ENCODE measurements around the gene GRID2.
"Not testable (repeated sequence)": the region's sequence is repeated elsewhere in the genome, so short reads cannot be mapped to it uniquely, and the experiment has no call there.

Gene GRID2

GRCh38 chr4:93646233-93646930, 1342.6 kb downstream of the GRID2 start:
- no peak overlapping the region for H3K9ac ChIP-seq (ENCODE audit: low read length)
- no peaks in the 10 kb centered on the region; the same call in 1 of the 2 replicates for H3K4me1 ChIP-seq (ENCODE audit: control insufficient read depth, insufficient read depth, low read length)
- H3K36me3 ChIP-seq (ENCODE audit: control insufficient read depth, insufficient read depth, low read length), result no peaks in the 10 kb centered on the region
- no peaks in the 10 kb centered on the region for H3K9me3 ChIP-seq (ENCODE audit: control insufficient read depth, insufficient read depth, low read depth, low read length)
- H3K27me3 ChIP-seq (ENCODE audit: control insufficient read depth, insufficient read depth, low read length), result no peaks in the 10 kb centered on the region
- H3K27ac ChIP-seq (ENCODE audit: low read depth, low read length), result no peak overlapping the region
- no peak overlapping the region for H3K4me3 ChIP-seq (ENCODE audit: low read depth, low read length)

DNA sequence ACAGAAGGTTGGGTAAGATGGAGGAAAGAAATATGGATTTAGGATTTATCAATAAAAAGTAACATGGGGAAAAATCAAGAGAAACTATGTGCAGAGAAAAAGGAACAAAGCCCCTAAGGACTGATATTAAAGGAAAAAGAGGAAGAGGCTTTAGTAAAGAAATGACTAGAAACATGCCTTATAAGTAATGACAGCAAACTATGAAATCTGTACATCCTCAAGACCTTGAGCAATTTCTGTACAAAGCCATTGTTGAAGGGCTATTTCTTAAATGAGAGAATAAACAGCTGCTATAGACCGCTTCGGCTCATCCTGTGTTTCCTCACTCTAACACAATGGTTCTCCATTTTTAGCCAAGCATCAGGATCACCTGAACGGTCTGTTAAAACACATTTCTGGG, 1344.5 kb downstream of the GRID2 start:
- Histone ChIP-seq H3K27ac (ENCODE audit: low read depth, low read length) (no peak overlapping the region), H3K4me3 (ENCODE audit: low read depth, low read length) (no peak overlapping the region), H3K4me1 (ENCODE audit: control insufficient read depth, insufficient read depth, low read length) (no peaks in the 10 kb centered on the region; the same call in 1 of the 2 replicates), H3K36me3 (ENCODE audit: control insufficient read depth, insufficient read depth, low read length) (no peaks in the 10 kb centered on the region), H3K27me3 (ENCODE audit: control insufficient read depth, insufficient read depth, low read length) (no peaks in the 10 kb centered on the region), H3K9me3 (ENCODE audit: control insufficient read depth, insufficient read depth, low read depth, low read length) (no peaks in the 10 kb centered on the region), H3K9ac (ENCODE audit: low read length) (no peak overlapping the region)

- Histone ChIP-seq H3K27ac (ENCODE audit: low read depth, low read length) (no peak overlapping the region), H3K27me3 (ENCODE audit: control insufficient read depth, insufficient read depth, low read length) (no peaks in the 10 kb centered on the region), H3K9me3 (ENCODE audit: control insufficient read depth, insufficient read depth, low read depth, low read length) (no peaks in the 10 kb centered on the region), H3K36me3 (ENCODE audit: control insufficient read depth, insufficient read depth, low read length) (no peaks in the 10 kb centered on the region), H3K4me1 (ENCODE audit: control insufficient read depth, insufficient read depth, low read length) (no peaks in the 10 kb centered on the region; the same call in 1 of the 2 replicates), H3K9ac (ENCODE audit: low read length) (no peak overlapping the region), H3K4me3 (ENCODE audit: low read depth, low read length) (no peak overlapping the region)
Measured at GRCh38 chr4:93649828-93650227, 1346.1 kb downstream of the GRID2 start.

DNA sequence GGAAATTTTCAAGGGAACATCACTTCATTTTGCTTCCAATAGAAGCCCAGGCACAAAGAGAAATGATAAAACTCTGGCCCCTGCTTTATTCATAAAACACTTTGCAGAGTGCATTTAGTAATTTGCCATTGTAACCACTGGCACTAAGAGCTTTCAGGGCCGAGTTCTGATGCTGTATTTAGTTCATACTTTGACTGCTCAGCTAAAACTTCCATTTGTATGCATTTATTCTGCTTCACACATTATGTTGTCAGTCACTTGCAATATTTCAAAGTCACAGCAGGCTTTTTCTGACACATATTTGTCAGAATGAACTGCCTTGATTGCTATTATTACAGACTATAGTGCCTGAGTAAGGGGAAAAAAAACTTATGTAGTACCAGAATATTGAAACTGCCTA, 1350.4 kb downstream of the GRID2 start:
- H3K36me3 ChIP-seq (ENCODE audit: control insufficient read depth, insufficient read depth, low read length), result no peaks in the 10 kb centered on the region
- H3K27me3 ChIP-seq (ENCODE audit: control insufficient read depth, insufficient read depth, low read length), result no peaks in the 10 kb centered on the region
- no peaks in the 10 kb centered on the region for H3K9me3 ChIP-seq (ENCODE audit: control insufficient read depth, insufficient read depth, low read depth, low read length)
- H3K4me1 ChIP-seq (ENCODE audit: control insufficient read depth, insufficient read depth, low read length), result peaks cover 9% of the 10 kb centered on the region; the same call in 1 of the 2 replicates
- H3K27ac ChIP-seq (ENCODE audit: low read depth, low read length), result no peak overlapping the region
- no peak overlapping the region for H3K4me3 ChIP-seq (ENCODE audit: low read depth, low read length)
- H3K9ac ChIP-seq (ENCODE audit: low read length), result no peak overlapping the region

DNA sequence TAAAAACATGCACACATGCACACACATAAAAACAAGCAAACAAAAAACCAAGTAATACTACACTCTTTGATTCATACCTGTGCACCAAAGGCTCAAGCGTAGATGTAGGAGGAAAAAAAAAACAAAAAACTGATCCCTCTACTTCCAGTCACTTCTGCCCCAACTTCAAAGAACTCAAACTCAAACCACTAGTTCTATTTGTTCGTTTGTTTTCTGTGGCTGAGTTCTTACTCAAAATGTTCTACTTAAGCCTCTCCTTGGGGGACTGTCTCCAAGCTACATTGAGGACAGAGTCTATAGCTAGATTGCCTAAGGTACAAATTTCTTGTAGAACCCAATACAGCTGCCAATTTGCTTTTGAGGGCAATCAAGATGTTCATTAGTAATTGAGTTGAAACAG, 1353.8 kb downstream of the GRID2 start:
- H3K27ac ChIP-seq (ENCODE audit: low read depth, low read length), result no peak overlapping the region
- H3K36me3 ChIP-seq (ENCODE audit: control insufficient read depth, insufficient read depth, low read length), result no peaks in the 10 kb centered on the region
- H3K9ac ChIP-seq (ENCODE audit: low read length), result no peak overlapping the region
- H3K4me3 ChIP-seq (ENCODE audit: low read depth, low read length), result no peak overlapping the region
- H3K27me3 ChIP-seq (ENCODE audit: control insufficient read depth, insufficient read depth, low read length), result no peaks in the 10 kb centered on the region
- H3K9me3 ChIP-seq (ENCODE audit: control insufficient read depth, insufficient read depth, low read depth, low read length), result no peaks in the 10 kb centered on the region
- H3K4me1 ChIP-seq (ENCODE audit: control insufficient read depth, insufficient read depth, low read length), result peaks cover 19% of the 10 kb centered on the region; the same call in 1 of the 2 replicates

GRCh38 chr4:93658443-93658842, 1354.7 kb downstream of the GRID2 start:
- H3K4me1 ChIP-seq (ENCODE audit: control insufficient read depth, insufficient read depth, low read length), result peaks cover 19% of the 10 kb centered on the region; the same call in 1 of the 2 replicates
- no peaks in the 10 kb centered on the region for H3K27me3 ChIP-seq (ENCODE audit: control insufficient read depth, insufficient read depth, low read length)
- H3K27ac ChIP-seq (ENCODE audit: low read depth, low read length), result no peak overlapping the region
- no peaks in the 10 kb centered on the region for H3K9me3 ChIP-seq (ENCODE audit: control insufficient read depth, insufficient read depth, low read depth, low read length)
- no peak overlapping the region for H3K9ac ChIP-seq (ENCODE audit: low read length)
- H3K36me3 ChIP-seq (ENCODE audit: control insufficient read depth, insufficient read depth, low read length), result no peaks in the 10 kb centered on the region
- H3K4me3 ChIP-seq (ENCODE audit: low read depth, low read length), result no peak overlapping the region

- Histone ChIP-seq H3K9ac (ENCODE audit: low read length) (no peak overlapping the region), H3K27me3 (ENCODE audit: control insufficient read depth, insufficient read depth, low read length) (no peaks in the 10 kb centered on the region), H3K9me3 (ENCODE audit: control insufficient read depth, insufficient read depth, low read depth, low read length) (no peaks in the 10 kb centered on the region), H3K36me3 (ENCODE audit: control insufficient read depth, insufficient read depth, low read length) (no peaks in the 10 kb centered on the region), H3K27ac (ENCODE audit: low read depth, low read length) (0 out of 2 replicates have a peak overlapping the region, but pooled peaks have one; percentile 45), H3K4me1 (ENCODE audit: control insufficient read depth, insufficient read depth, low read length) (peaks cover 19% of the 10 kb centered on the region; the same call in 1 of the 2 replicates), H3K4me3 (ENCODE audit: low read depth, low read length) (no peak overlapping the region)
Measured at GRCh38 chr4:93659629-93660028, 1355.9 kb downstream of the GRID2 start.

DNA sequence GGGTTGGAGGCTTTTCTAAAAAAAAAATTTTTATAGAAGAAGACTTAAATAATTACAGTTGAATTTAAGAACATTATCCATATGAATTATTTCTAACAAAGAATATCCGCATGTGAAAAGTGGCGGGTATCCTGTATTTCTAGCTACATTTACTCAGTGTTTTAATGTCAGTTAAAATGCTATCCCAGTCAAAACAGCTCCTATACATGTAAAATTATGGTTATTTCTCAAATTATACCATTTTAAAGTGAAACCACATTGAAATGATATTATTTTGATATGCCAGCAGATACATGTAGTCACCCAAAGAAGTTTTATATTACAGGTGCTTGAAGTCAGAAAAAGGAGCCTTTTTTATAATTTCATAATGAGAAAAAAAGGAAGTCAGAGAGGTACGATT, 1356.3 kb downstream of the GRID2 start:
- H3K9me3 ChIP-seq (ENCODE audit: control insufficient read depth, insufficient read depth, low read depth, low read length), result no peaks in the 10 kb centered on the region
- peaks cover 19% of the 10 kb centered on the region; the same call in 1 of the 2 replicates for H3K4me1 ChIP-seq (ENCODE audit: control insufficient read depth, insufficient read depth, low read length)
- H3K27me3 ChIP-seq (ENCODE audit: control insufficient read depth, insufficient read depth, low read length), result no peaks in the 10 kb centered on the region
- no peaks in the 10 kb centered on the region for H3K36me3 ChIP-seq (ENCODE audit: control insufficient read depth, insufficient read depth, low read length)
- no peak overlapping the region; the same call in 1 of the 2 replicates for H3K27ac ChIP-seq (ENCODE audit: low read depth, low read length)
- H3K9ac ChIP-seq (ENCODE audit: low read length), result no peak overlapping the region
- no peak overlapping the region for H3K4me3 ChIP-seq (ENCODE audit: low read depth, low read length)

- H3K36me3 ChIP-seq (ENCODE audit: control insufficient read depth, insufficient read depth, low read length), result no peaks in the 10 kb centered on the region; the same call in 1 of the 2 replicates
- no peak overlapping the region for H3K4me3 ChIP-seq (ENCODE audit: low read depth, low read length)
- no peak overlapping the region for H3K9ac ChIP-seq (ENCODE audit: low read length)
- no peaks in the 10 kb centered on the region for H3K9me3 ChIP-seq (ENCODE audit: control insufficient read depth, insufficient read depth, low read depth, low read length)
- no peaks in the 10 kb centered on the region for H3K4me1 ChIP-seq (ENCODE audit: control insufficient read depth, insufficient read depth, low read length)
- no peaks in the 10 kb centered on the region for H3K27me3 ChIP-seq (ENCODE audit: control insufficient read depth, insufficient read depth, low read length)
- no peak overlapping the region for H3K27ac ChIP-seq (ENCODE audit: low read depth, low read length)
Measured at GRCh38 chr4:93670434-93670833, 1366.7 kb downstream of the GRID2 start.

DNA sequence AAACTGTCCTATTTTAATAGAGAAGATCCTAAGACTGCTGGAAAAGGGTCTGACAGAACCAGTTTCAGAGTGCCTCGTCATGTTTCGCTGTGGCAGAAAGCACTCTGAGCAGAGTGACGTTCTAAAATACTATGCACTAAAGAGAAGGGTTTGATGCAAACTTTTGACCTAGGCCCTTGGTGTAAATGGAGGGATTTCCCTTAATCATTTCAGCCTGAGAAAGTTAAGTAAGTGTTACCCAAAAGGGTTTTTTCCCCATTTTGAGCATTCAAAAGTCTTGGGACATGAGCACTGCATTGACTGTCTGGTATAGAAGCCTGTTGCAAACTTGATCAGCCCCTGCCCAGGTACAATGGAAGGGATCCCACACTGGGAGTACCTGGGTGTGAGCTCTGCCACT, 1367.3 kb downstream of the GRID2 start:
- no peaks in the 10 kb centered on the region; the same call in 1 of the 2 replicates for H3K36me3 ChIP-seq (ENCODE audit: control insufficient read depth, insufficient read depth, low read length)
- H3K9me3 ChIP-seq (ENCODE audit: control insufficient read depth, insufficient read depth, low read depth, low read length), result peaks cover 4% of the 10 kb centered on the region
- H3K27me3 ChIP-seq (ENCODE audit: control insufficient read depth, insufficient read depth, low read length), result no peaks in the 10 kb centered on the region
- H3K4me1 ChIP-seq (ENCODE audit: control insufficient read depth, insufficient read depth, low read length), result no peaks in the 10 kb centered on the region
- H3K9ac ChIP-seq (ENCODE audit: low read length), result no peak overlapping the region
- H3K27ac ChIP-seq (ENCODE audit: low read depth, low read length), result no peak overlapping the region
- H3K4me3 ChIP-seq (ENCODE audit: low read depth, low read length), result no peak overlapping the region

- H3K9me3 ChIP-seq (ENCODE audit: control insufficient read depth, insufficient read depth, low read depth, low read length), result peaks cover 12% of the 10 kb centered on the region
- not testable (repeated sequence) for H3K4me3 ChIP-seq (ENCODE audit: low read depth, low read length); H3K9ac ChIP-seq (ENCODE audit: low read length); H3K27ac ChIP-seq (ENCODE audit: low read depth, low read length); H3K27me3 ChIP-seq (ENCODE audit: control insufficient read depth, insufficient read depth, low read length); H3K4me1 ChIP-seq (ENCODE audit: control insufficient read depth, insufficient read depth, low read length); H3K36me3 ChIP-seq (ENCODE audit: control insufficient read depth, insufficient read depth, low read length)
Measured at GRCh38 chr4:93676937-93677336, 1373.2 kb downstream of the GRID2 start.
